K562 (cell line): ENCODE results near the gene HERC3. TPM values are rescaled to one million over a fixed set of nuclear protein-coding genes. Genes with fewer than 3 reads are reported as not detected.
A peak's percentile ranks its signal among the peaks of the same experiment; 100 is the strongest.

ENCODE experiments used
- ATAC-seq: fragments of 200-7000 bp; cut with Tn5 transposase; 3 replicates; pipeline ENCODE4 v1.9.1; 2020; ENCODE audit warnings: moderate library complexity
- BruUV-seq: library from RNA; stranded (reverse); fragments of 400-500 nt; replicated peaks from 2 replicates; lab custom pipeline; 2021; lab: Mats Ljungman, UMichigan
- CTCF ChIA-PET: fragments of 300-600 bp; formaldehyde crosslinking; extraction: SDS; loops from one replicate; lab custom pipeline; 2021; ENCODE audit warnings: low intra/inter-chr PET ratio; lab: Yijun Ruan, JAX
- POLR2A ChIA-PET: fragments of 300-600, 350-650 bp; sonication (Branson Sonifier 250); formaldehyde crosslinking; extraction: SDS; loops from one replicate; lab custom pipeline; 2021; ENCODE audit warnings: antibody characterized with exemption, inconsistent platforms; lab: Yijun Ruan, JAX
- DNase-seq, 4 experiments: peaks; one replicate each; pipeline versions ENCODE4 v3.0.0 to v3.0.0-alpha.2; 2011 to 2018; ENCODE audit warnings: low spot score in 3 of 4, mixed read lengths in 3 of 4; ENCODE audit errors: extremely low read depth in 1 of 4
- FAIRE-seq: peaks from 2 replicates; lab custom pipeline; 2011; peaks lifted over from hg19 to GRCh38; lab: Jason Lieb, UNC
- H2AFZ ChIP-seq: 2 replicates; pipeline ENCODE4 v1.6.0; 2011; ENCODE audit warnings: low read depth, low read length, control low read depth, inconsistent platforms
- H3K27ac ChIP-seq: fragments of 200-600 bp; 3 replicates; pipeline ENCODE4 v1.8.0; 2011; ENCODE audit warnings: low read depth, mild to moderate bottlenecking, control low read depth, inconsistent platforms, low read length, moderate library complexity, mixed read lengths; ENCODE audit errors: extremely low read depth
- H3K27me3 ChIP-seq, 2 experiments: fragments of 300-600 bp in 1 of 2; 2 replicates in 1 of 2; 3 replicates in 1 of 2; pipeline versions ENCODE4 v1.6.0 to v1.8.0; 2011; ENCODE audit warnings: inconsistent platforms in 2 of 2, low read length in 2 of 2, mild to moderate bottlenecking in 1 of 2, mixed read lengths in 1 of 2, moderate library complexity in 1 of 2; ENCODE audit not compliant: control insufficient read depth in 2 of 2, insufficient read depth in 2 of 2
- H3K36me3 ChIP-seq: fragments of 300-600 bp; 3 replicates; pipeline ENCODE4 v1.8.0; 2011; ENCODE audit warnings: mild to moderate bottlenecking, low read length, inconsistent platforms; ENCODE audit not compliant: control insufficient read depth, insufficient read depth
- H3K4me1 ChIP-seq, 2 experiments: fragments of 200-600 bp in 1 of 2; replicated peaks in 1 of 2; 2 replicates in 1 of 2; 3 replicates in 1 of 2; pipeline versions ENCODE4 v1.5.1 to v1.8.0; 2011; ENCODE audit warnings: inconsistent platforms in 2 of 2, low read length in 2 of 2, mild to moderate bottlenecking in 1 of 2, mixed read lengths in 1 of 2, moderate library complexity in 1 of 2; ENCODE audit not compliant: control insufficient read depth in 2 of 2, insufficient read depth in 2 of 2
- H3K4me2 ChIP-seq: 2 replicates; pipeline ENCODE4 v1.6.1; 2011; ENCODE audit warnings: low read length, control low read depth, inconsistent platforms, mixed read lengths; ENCODE audit not compliant: insufficient read depth
- H3K4me3 ChIP-seq: fragments of 200-600 bp; sonication (generic), shearing (Covaris generic); 2 replicates; pipeline ENCODE4 v1.5.1; 2016; ENCODE audit warnings: control low read depth, inconsistent platforms
- H3K79me2 ChIP-seq: fragments of 200-600 bp; 3 replicates; pipeline ENCODE4 v1.8.0; 2011; ENCODE audit warnings: low read length, inconsistent platforms; ENCODE audit not compliant: control insufficient read depth, insufficient read depth
- H3K9ac ChIP-seq, 2 experiments: 2 replicates each; pipeline versions ENCODE4 v1.6.0 to v1.6.1; 2011; ENCODE audit warnings: low read depth in 2 of 2, low read length in 2 of 2, control low read depth in 1 of 2, inconsistent platforms in 1 of 2, mild to moderate bottlenecking in 1 of 2, mixed read lengths in 1 of 2; ENCODE audit not compliant: insufficient read depth in 1 of 2
- H3K9me1 ChIP-seq: one replicate; pipeline ENCODE4 v1.6.0; 2011; ENCODE audit warnings: inconsistent platforms, mild to moderate bottlenecking, low read length, moderate library complexity; ENCODE audit not compliant: control insufficient read depth, insufficient read depth
- H3K9me3 ChIP-seq: replicated peaks from 2 replicates; pipeline ENCODE4 v1.5.1; 2011; ENCODE audit warnings: low read depth, low read length, inconsistent platforms; ENCODE audit not compliant: control insufficient read depth, insufficient read depth
- H4K20me1 ChIP-seq: replicated peaks from 2 replicates; pipeline ENCODE4 v1.6.1; 2011; ENCODE audit warnings: low read length, inconsistent platforms, mixed read lengths; ENCODE audit not compliant: control insufficient read depth, insufficient read depth
- ADNP ChIP-seq: fragments of 200-800 bp; sonication (Bioruptor generic); IDR thresholded peaks from 2 replicates; pipeline ENCODE4 v1.6.1; 2016; ENCODE audit warnings: missing genetic modification characterization, missing compliant biosample characterization
- BCOR ChIP-seq: fragments of 450-650 bp; IDR thresholded peaks from 2 replicates; pipeline ENCODE4 v1.6.1; 2016
- CTBP1 ChIP-seq: fragments of 450-650 bp; IDR thresholded peaks from 2 replicates; pipeline ENCODE4 v1.6.1; 2016; ENCODE audit warnings: borderline replicate concordance
- EZH2 ChIP-seq: IDR thresholded peaks from 2 replicates; pipeline ENCODE4 v1.6.1; 2012; ENCODE audit warnings: low read depth, mild to moderate bottlenecking, inconsistent platforms, low read length, borderline replicate concordance
- GATAD2B ChIP-seq: fragments of 450-650 bp; IDR thresholded peaks from 2 replicates; pipeline ENCODE4 v1.6.1; 2017; ENCODE audit warnings: mild to moderate bottlenecking, borderline replicate concordance
- HEY1 ChIP-seq: fragments of 250-450 bp; sonication (Bioruptor Pico); IDR thresholded peaks from 2 replicates; pipeline ENCODE4 v1.5.0; 2020; ENCODE audit warnings: mild to moderate bottlenecking, moderate library complexity, borderline replicate concordance
- IRF2 ChIP-seq: sonication (generic); formaldehyde crosslinking; IDR thresholded peaks from 2 replicates; pipeline ENCODE4 v1.8.1; 2022; ENCODE audit warnings: mild to moderate bottlenecking, missing genetic modification reagents
- PCBP2 ChIP-seq: fragments of 200-400 bp; formaldehyde crosslinking; IDR thresholded peaks from 2 replicates; pipeline ENCODE4 v1.6.1; 2018; ENCODE audit warnings: low read length, low read depth, mild to moderate bottlenecking, moderate library complexity; ENCODE audit not compliant: poor library complexity, severe bottlenecking
- PPARD ChIP-seq: fragments of 250-450 bp; sonication (Bioruptor Pico); IDR thresholded peaks from 2 replicates; pipeline ENCODE4 v1.8.0; 2022; ENCODE audit warnings: inconsistent platforms, mild to moderate bottlenecking, moderate library complexity
- RBM25 ChIP-seq: fragments of 200-400 bp; formaldehyde crosslinking; IDR thresholded peaks from 2 replicates; pipeline ENCODE4 v1.6.1; 2018; ENCODE audit warnings: low read length, low read depth, moderate library complexity; ENCODE audit not compliant: severe bottlenecking
- RBM39 ChIP-seq: fragments of 200-400 bp; formaldehyde crosslinking; optimal IDR thresholded peaks from 2 replicates; pipeline ENCODE3; 2018; ENCODE audit warnings: low read depth, low read length
- SIRT6 ChIP-seq: IDR thresholded peaks from one replicate; pipeline ENCODE4 v1.6.1; 2012; ENCODE audit warnings: low read depth, mild to moderate bottlenecking, control low read depth, inconsistent platforms, low read length, moderate library complexity
- SMARCE1 ChIP-seq: fragments of 450-650 bp; IDR thresholded peaks from 2 replicates; pipeline ENCODE4 v1.7.1; 2016; ENCODE audit warnings: mild to moderate bottlenecking
- WGBS: fragments of 100-300 bp; shearing (Covaris generic); methylation state at CpG from one replicate; pipeline ENCODE4 v1.1.6; 2016; ENCODE audit warnings: low coverage, mixed read lengths; ENCODE audit not compliant: insufficient coverage; ENCODE audit errors: missing lambda C conversion rate; 5-methylcytosine and 5-hydroxymethylcytosine counted together
- in situ Hi-C: fragments of 300-500 bp; cut with MboI; formaldehyde crosslinking; loops from 4 replicates; pipeline ENCODE4 v1.15.0; 2018; ENCODE audit warnings: inconsistent platforms, mixed read lengths
- intact Hi-C: fragments of 100-400 bp; cut with micrococcal nuclease; formaldehyde crosslinking; loops from 2 replicates; pipeline ENCODE4 v1.14.2; 2022
- polyA plus RNA-seq, 8 experiments: library from polyadenylated mRNA; depleted of rRNA in 4 of 8; stranded (reverse) in 5 of 8; unstranded in 3 of 8; fragments of >200 nt; fragmentation: Nextera tagmentation in 2 of 8; fragmentation: Illumina TruSeq in 1 of 8; extraction: Ambion mirVana in 2 of 8; extraction: Trizol in 1 of 8; gene quantifications; 2 replicates each; pipeline versions ENCODE4 v1.2.1 to v1.2.3, GENCODE V29; 2011 to 2014; ENCODE audit warnings: inconsistent platforms in 1 of 8, missing spikeins in 1 of 8
- total RNA-seq, 7 experiments: library from RNA; depleted of rRNA in 6 of 7; stranded (reverse); fragments of >200 nt in 6 of 7; fragmentation: Illumina TruSeq in 2 of 7; extraction: Trizol in 2 of 7; gene quantifications; 2 replicates each; pipeline versions ENCODE4 v1.2.1 to v1.2.3, GENCODE V29; 2011 to 2021; ENCODE audit warnings: low replicate concordance in 1 of 7
- TF ChIP-seq, protein P1 (sequence below): sonication (generic); formaldehyde crosslinking; IDR thresholded peaks from 2 replicates; pipeline ENCODE4 v1.8.0; 2023; ENCODE audit warnings: mild to moderate bottlenecking, missing genetic modification reagents

Gene HERC3
- total and polyA plus RNA-seq, 9 of the 15 experiments (the other 6 are each of a cell fraction or from before 2014, with no cell fraction given) = 1.8 to 13.1 (median 7.6) TPM

DNA sequence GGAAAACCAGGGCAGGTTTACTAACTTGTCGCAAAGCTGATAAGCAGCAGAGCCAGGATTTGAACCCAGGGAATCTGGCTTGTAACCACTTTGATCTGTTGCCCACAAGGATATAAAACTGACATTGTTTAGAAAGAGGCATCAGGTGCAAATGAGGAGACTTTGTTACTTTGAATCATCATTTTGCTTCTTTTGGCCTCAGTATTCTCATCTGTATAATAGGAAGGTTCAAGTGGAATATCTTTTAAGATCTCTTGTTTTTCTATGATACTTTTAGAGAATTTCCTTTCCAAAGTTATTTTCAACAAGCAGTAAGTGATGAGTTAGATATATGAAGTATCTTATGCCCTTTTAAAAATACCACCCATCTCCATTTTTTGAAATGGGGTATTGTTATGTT lies 163.2 kb downstream of the HERC3 start:
- Histone ChIP-seq H4K20me1 (peaks cover 5% of the 10 kb centered on the region; the same call in 1 of the 2 replicates), H3K4me1 (peaks cover 7 to 20% of the 10 kb centered on the region in 2 experiments; a peak in 4 of 5 replicates), H3K9me1 (no peaks in the 10 kb centered on the region), H3K27ac (no peak overlapping the region), H3K9ac (no peak overlapping the region), H2AFZ (no peak overlapping the region), H3K36me3 (peaks cover 8% of the 10 kb centered on the region), H3K4me3 (no peak overlapping the region), H3K27me3 (no peaks in the 10 kb centered on the region), H3K4me2 (no peak overlapping the region), H3K9me3 (no peaks in the 10 kb centered on the region), H3K79me2 (no peaks in the 10 kb centered on the region)
- intact Hi-C loops (no loop called here), in situ Hi-C loops (no loop called here)
- ChIA-PET CTCF (no interaction called here), POLR2A (no interaction called here)
- ATAC-seq = no peak
- no peak for DNase-seq
- FAIRE-seq = no peak
- WGBS = 88% methylated on average over 1 of the region's 1 CpG
- BruUV-seq = no TSS peak
- no peak for TF ChIP-seq GATAD2B
- TF ChIP-seq HEY1 (CRISPR knock-in tag) = no peak
- no peak for TF ChIP-seq CTBP1
- TF ChIP-seq SMARCE1 = no peak
- TF ChIP-seq, protein P1, sequence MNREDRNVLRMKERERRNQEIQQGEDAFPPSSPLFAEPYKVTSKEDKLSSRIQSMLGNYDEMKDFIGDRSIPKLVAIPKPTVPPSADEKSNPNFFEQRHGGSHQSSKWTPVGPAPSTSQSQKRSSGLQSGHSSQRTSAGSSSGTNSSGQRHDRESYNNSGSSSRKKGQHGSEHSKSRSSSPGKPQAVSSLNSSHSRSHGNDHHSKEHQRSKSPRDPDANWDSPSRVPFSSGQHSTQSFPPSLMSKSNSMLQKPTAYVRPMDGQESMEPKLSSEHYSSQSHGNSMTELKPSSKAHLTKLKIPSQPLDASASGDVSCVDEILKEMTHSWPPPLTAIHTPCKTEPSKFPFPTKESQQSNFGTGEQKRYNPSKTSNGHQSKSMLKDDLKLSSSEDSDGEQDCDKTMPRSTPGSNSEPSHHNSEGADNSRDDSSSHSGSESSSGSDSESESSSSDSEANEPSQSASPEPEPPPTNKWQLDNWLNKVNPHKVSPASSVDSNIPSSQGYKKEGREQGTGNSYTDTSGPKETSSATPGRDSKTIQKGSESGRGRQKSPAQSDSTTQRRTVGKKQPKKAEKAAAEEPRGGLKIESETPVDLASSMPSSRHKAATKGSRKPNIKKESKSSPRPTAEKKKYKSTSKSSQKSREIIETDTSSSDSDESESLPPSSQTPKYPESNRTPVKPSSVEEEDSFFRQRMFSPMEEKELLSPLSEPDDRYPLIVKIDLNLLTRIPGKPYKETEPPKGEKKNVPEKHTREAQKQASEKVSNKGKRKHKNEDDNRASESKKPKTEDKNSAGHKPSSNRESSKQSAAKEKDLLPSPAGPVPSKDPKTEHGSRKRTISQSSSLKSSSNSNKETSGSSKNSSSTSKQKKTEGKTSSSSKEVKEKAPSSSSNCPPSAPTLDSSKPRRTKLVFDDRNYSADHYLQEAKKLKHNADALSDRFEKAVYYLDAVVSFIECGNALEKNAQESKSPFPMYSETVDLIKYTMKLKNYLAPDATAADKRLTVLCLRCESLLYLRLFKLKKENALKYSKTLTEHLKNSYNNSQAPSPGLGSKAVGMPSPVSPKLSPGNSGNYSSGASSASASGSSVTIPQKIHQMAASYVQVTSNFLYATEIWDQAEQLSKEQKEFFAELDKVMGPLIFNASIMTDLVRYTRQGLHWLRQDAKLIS (CRISPR knock-in tag) = no peak
- no peak for TF ChIP-seq BCOR
- no peak for TF ChIP-seq RBM39
- TF ChIP-seq RBM25 = peak; percentile 84
- no peak for TF ChIP-seq PPARD
- TF ChIP-seq PCBP2 = no peak
- TF ChIP-seq SIRT6 = no peak
- TF ChIP-seq ADNP = 0 out of 2 replicates have a peak, but pooled peaks have one; percentile 29
- no peak for TF ChIP-seq IRF2 (CRISPR knock-in tag)
- no peak for TF ChIP-seq EZH2
